H1 (cell line): ENCODE measurements around the gene NDUFAB1.

Experiments
- BRCA1 ChIP-seq: IDR thresholded peaks from 2 replicates; pipeline ENCODE4 v1.6.1; 2012; ENCODE audit warnings: low read depth, low read length, improper control_type of control experiment
- CBX8 ChIP-seq: fragments of 300-800, 300-1000 bp; sonication (generic); IDR thresholded peaks from 2 replicates; pipeline ENCODE4 v1.7.1; 2016; ENCODE audit warnings: low read depth, low read length, borderline replicate concordance
- EZH2 ChIP-seq: fragments of 200-600 bp; sonication (generic); IDR thresholded peaks from 2 replicates; pipeline ENCODE4 v1.7.1; 2012; ENCODE audit warnings: low read depth, mild to moderate bottlenecking, moderate library complexity, low read length, inconsistent platforms; ENCODE audit not compliant: severe bottlenecking
- NRF1 ChIP-seq: IDR thresholded peaks from 2 replicates; pipeline ENCODE4 v1.6.1; 2011; ENCODE audit warnings: mild to moderate bottlenecking, low read depth, low read length, improper control_type of control experiment
- PHF8 ChIP-seq: fragments of 200-600 bp; sonication (generic); conservative IDR thresholded peaks from 2 replicates; pipeline ENCODE4 v1.7.1; 2012; ENCODE audit warnings: low read depth, mild to moderate bottlenecking, inconsistent platforms, low read length, moderate library complexity
- POLR2A ChIP-seq, 2 experiments: IDR thresholded peaks; 1 replicate in 1 of 2; 2 replicates in 1 of 2; pipeline ENCODE4 v1.6.1; 2011; ENCODE audit warnings: low read depth in 2 of 2, low read length in 2 of 2, mild to moderate bottlenecking in 2 of 2; ENCODE audit errors: control extremely low read depth in 1 of 2
- POLR2AphosphoS5 ChIP-seq: IDR thresholded peaks from 2 replicates; pipeline ENCODE4 v1.6.1; 2011; ENCODE audit warnings: low read depth, low read length
- RFX5 ChIP-seq: IDR thresholded peaks from 2 replicates; pipeline ENCODE4 v1.6.1; 2011; ENCODE audit warnings: low read depth, low read length, improper control_type of control experiment, borderline replicate concordance
- SIN3A ChIP-seq, 2 experiments: IDR thresholded peaks in 1 of 2; conservative IDR thresholded peaks in 1 of 2; 2 replicates each; pipeline ENCODE4 v1.6.1; 2011 to 2012; ENCODE audit warnings: low read length in 2 of 2, improper control_type of control experiment in 1 of 2, low read depth in 1 of 2, mild to moderate bottlenecking in 1 of 2
- TAF1 ChIP-seq: IDR thresholded peaks from 2 replicates; pipeline ENCODE4 v1.6.1; 2011; ENCODE audit warnings: mild to moderate bottlenecking, low read depth, low read length
- YY1 ChIP-seq: IDR thresholded peaks from 2 replicates; pipeline ENCODE4 v1.6.1; 2011; ENCODE audit warnings: low read depth, mild to moderate bottlenecking, low read length
- ZNF274 ChIP-seq: IDR thresholded peaks from 2 replicates; pipeline ENCODE4 v1.7.0; 2012; ENCODE audit warnings: low read length, borderline replicate concordance; ENCODE audit errors: extremely low read depth
- TF ChIP-seq, protein P1 (sequence below): IDR thresholded peaks from 2 replicates; pipeline ENCODE4 v1.6.1; 2011; ENCODE audit warnings: low read depth, mild to moderate bottlenecking, low read length; ENCODE audit not compliant: insufficient read depth
- TF ChIP-seq, protein P2 (sequence below), 3 experiments: IDR thresholded peaks; 1 replicate in 2 of 3; 2 replicates in 1 of 3; pipeline versions ENCODE4 v1.5.1 to v1.6.1; 2011; ENCODE audit warnings: low read length in 3 of 3, mild to moderate bottlenecking in 3 of 3, inconsistent platforms in 2 of 3, low read depth in 1 of 3, moderate library complexity in 1 of 3; ENCODE audit not compliant: insufficient read depth in 1 of 3; ENCODE audit errors: control extremely low read depth in 1 of 3

DNA sequence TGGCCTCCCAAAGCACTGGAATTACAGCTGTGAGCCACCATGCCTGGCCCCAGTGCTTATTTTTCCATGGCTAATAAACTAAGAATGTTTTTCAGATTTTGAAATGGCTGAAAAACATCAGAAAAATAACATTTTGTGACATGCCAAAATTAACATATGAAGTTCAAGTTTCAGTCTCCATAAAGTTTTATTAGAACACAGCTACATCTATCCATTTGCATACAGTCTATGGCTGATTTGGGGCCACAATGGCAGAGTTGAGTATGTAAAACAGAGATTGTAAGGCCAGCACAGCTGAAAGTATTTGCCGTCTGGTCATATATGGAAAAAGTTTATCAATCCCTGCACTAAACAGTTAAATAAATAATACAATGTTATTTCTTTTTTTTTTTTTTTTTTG, 13.8 kb upstream of the NDUFAB1 start:
- no peak for TF ChIP-seq BRCA1
- TF ChIP-seq, protein P1, sequence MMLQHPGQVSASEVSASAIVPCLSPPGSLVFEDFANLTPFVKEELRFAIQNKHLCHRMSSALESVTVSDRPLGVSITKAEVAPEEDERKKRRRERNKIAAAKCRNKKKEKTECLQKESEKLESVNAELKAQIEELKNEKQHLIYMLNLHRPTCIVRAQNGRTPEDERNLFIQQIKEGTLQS: no peak
- TF ChIP-seq SIN3A (conservative IDR thresholded peaks at IDR 0.05 in 1 of 2, IDR thresholded peaks at IDR 0.05 in 1 of 2; ENCODE audit: low read depth in 1 of 2, low read length in 2 of 2): no peak
- TF ChIP-seq PHF8: no peak
- TF ChIP-seq, protein P2, sequence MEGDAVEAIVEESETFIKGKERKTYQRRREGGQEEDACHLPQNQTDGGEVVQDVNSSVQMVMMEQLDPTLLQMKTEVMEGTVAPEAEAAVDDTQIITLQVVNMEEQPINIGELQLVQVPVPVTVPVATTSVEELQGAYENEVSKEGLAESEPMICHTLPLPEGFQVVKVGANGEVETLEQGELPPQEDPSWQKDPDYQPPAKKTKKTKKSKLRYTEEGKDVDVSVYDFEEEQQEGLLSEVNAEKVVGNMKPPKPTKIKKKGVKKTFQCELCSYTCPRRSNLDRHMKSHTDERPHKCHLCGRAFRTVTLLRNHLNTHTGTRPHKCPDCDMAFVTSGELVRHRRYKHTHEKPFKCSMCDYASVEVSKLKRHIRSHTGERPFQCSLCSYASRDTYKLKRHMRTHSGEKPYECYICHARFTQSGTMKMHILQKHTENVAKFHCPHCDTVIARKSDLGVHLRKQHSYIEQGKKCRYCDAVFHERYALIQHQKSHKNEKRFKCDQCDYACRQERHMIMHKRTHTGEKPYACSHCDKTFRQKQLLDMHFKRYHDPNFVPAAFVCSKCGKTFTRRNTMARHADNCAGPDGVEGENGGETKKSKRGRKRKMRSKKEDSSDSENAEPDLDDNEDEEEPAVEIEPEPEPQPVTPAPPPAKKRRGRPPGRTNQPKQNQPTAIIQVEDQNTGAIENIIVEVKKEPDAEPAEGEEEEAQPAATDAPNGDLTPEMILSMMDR (IDR thresholded peaks at IDR 0.05; ENCODE audit: control extremely low read depth in 1 of 3, insufficient read depth in 1 of 3, low read depth in 1 of 3, low read length in 3 of 3): no peak
- TF ChIP-seq POLR2A (IDR thresholded peaks at IDR 0.05; ENCODE audit: control extremely low read depth in 1 of 2, low read depth in 2 of 2, low read length in 2 of 2): no peak
- no peak for TF ChIP-seq ZNF274
- TF ChIP-seq YY1: no peak
- no peak for TF ChIP-seq RFX5
- no peak for TF ChIP-seq CBX8
- no peak for TF ChIP-seq NRF1
- TF ChIP-seq TAF1: no peak
- TF ChIP-seq POLR2AphosphoS5: no peak
- no peak for TF ChIP-seq EZH2
